Stomach (tissue), 4 donors: ENCODE results near the gene GPX8.

Experiments used
- EP300 ChIP-seq: sonication (generic); formaldehyde crosslinking; IDR thresholded peaks from one replicate; pipeline ENCODE4 v1.6.1; 2017; ENCODE audit warnings: antibody characterized with exemption
- POLR2A ChIP-seq, 4 donors: fragments of 450-650 bp; IDR thresholded peaks; one replicate each; pipeline ENCODE4 v1.6.1; 2016; ENCODE audit warnings: antibody characterized with exemption in 4 of 4, control low read depth in 2 of 4, mild to moderate bottlenecking in 1 of 4, moderate library complexity in 1 of 4
- POLR2AphosphoS5 ChIP-seq, 3 donors: sonication (generic); formaldehyde crosslinking; IDR thresholded peaks; one replicate each; pipeline ENCODE4 v1.6.1; 2016; ENCODE audit warnings: antibody characterized with exemption in 3 of 3
- TF ChIP-seq, protein P1 (sequence below), 7 experiments: fragments of 450-650 bp in 4 of 7; fragments of 200-600 bp in 3 of 7; sonication (generic) in 3 of 7; IDR thresholded peaks; one replicate each; pipeline ENCODE4 v1.5.1; 2016 to 2019; ENCODE audit warnings: antibody characterized with exemption in 7 of 7, control low read depth in 2 of 7, mild to moderate bottlenecking in 1 of 7

GRCh38 chr5:55140908-55141665, 18.9 kb upstream of the GPX8 start:
- TF ChIP-seq, protein P1, sequence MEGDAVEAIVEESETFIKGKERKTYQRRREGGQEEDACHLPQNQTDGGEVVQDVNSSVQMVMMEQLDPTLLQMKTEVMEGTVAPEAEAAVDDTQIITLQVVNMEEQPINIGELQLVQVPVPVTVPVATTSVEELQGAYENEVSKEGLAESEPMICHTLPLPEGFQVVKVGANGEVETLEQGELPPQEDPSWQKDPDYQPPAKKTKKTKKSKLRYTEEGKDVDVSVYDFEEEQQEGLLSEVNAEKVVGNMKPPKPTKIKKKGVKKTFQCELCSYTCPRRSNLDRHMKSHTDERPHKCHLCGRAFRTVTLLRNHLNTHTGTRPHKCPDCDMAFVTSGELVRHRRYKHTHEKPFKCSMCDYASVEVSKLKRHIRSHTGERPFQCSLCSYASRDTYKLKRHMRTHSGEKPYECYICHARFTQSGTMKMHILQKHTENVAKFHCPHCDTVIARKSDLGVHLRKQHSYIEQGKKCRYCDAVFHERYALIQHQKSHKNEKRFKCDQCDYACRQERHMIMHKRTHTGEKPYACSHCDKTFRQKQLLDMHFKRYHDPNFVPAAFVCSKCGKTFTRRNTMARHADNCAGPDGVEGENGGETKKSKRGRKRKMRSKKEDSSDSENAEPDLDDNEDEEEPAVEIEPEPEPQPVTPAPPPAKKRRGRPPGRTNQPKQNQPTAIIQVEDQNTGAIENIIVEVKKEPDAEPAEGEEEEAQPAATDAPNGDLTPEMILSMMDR (IDR thresholded peaks at IDR 0.05) = no peak
- TF ChIP-seq POLR2AphosphoS5 (IDR thresholded peaks at IDR 0.05) (no peak), POLR2A (IDR thresholded peaks at IDR 0.05) (no peak), EP300 (no peak)
